ENCODE measurements around the gene ZNF821.

GRCh38 chr16:71870818-71871217 lies 13.2 kb downstream of the ZNF821 start:
- no peak for TF ChIP-seq CTCF (conservative IDR thresholded peaks at IDR 0.05)
- TF ChIP-seq EZH2 (IDR thresholded peaks at IDR 0.05; ENCODE audit: low read depth): no peak
